HepG2 (cell line): Measurements from ENCODE around the gene ZNF33B. TPM values are rescaled to one million over a fixed set of nuclear protein-coding genes. Genes with fewer than 3 reads are reported as not detected.

Experiments used
- CCDC6 ChIP-seq: sonication (generic); formaldehyde crosslinking; IDR thresholded peaks from 2 replicates; pipeline ENCODE4 v1.8.1; 2022; ENCODE audit warnings: mild to moderate bottlenecking, missing genetic modification reagents, moderate library complexity
- DMAP1 ChIP-seq: IDR thresholded peaks from 2 replicates; pipeline ENCODE4 v1.6.1; 2016
- EZH2 ChIP-seq: conservative IDR thresholded peaks from 2 replicates; pipeline ENCODE4 v1.6.1; 2012; ENCODE audit warnings: mild to moderate bottlenecking, low read depth, low read length, moderate library complexity
- FOXK1 ChIP-seq: sonication (generic); formaldehyde crosslinking; IDR thresholded peaks from 2 replicates; pipeline ENCODE4 v1.4.0; 2020; ENCODE audit warnings: low read depth, missing genetic modification reagents, borderline replicate concordance
- GFI1 ChIP-seq: sonication (generic); formaldehyde crosslinking; IDR thresholded peaks from 2 replicates; pipeline ENCODE4 v1.5.0; 2020; ENCODE audit warnings: missing genetic modification reagents, mild to moderate bottlenecking, borderline replicate concordance
- HDAC2 ChIP-seq: sonication (generic); formaldehyde crosslinking; IDR thresholded peaks from 2 replicates; pipeline ENCODE4 v1.4.0; 2020; ENCODE audit warnings: missing genetic modification reagents
- STAG1 ChIP-seq: sonication (generic); formaldehyde crosslinking; IDR thresholded peaks from 2 replicates; pipeline ENCODE4 v1.4.0; 2020; ENCODE audit warnings: missing genetic modification reagents
- TGIF2 ChIP-seq: IDR thresholded peaks from 2 replicates; pipeline ENCODE4 v1.6.1; 2016; ENCODE audit warnings: control low read depth, missing compliant biosample characterization
- ZNF253 ChIP-seq: sonication (generic); formaldehyde crosslinking; IDR thresholded peaks from 2 replicates; pipeline ENCODE4 v1.8.0; 2022; ENCODE audit warnings: mild to moderate bottlenecking, missing genetic modification reagents, borderline replicate concordance
- ZNF335 ChIP-seq: sonication (generic); formaldehyde crosslinking; IDR thresholded peaks from 2 replicates; pipeline ENCODE4 v1.4.0; 2020; ENCODE audit warnings: missing genetic modification reagents
- polyA plus RNA-seq, 8 experiments: library from polyadenylated mRNA; depleted of rRNA in 3 of 8; stranded (reverse) in 7 of 8; unstranded in 1 of 8; fragments of >200 nt; fragmentation: Illumina TruSeq in 4 of 8; extraction: Trizol in 4 of 8; gene quantifications; 2 replicates each; pipeline versions ENCODE4 v1.2.1 to v1.2.3, GENCODE V29; 2011 to 2016; ENCODE audit warnings: low read depth in 4 of 8, missing spikeins in 1 of 8, mixed read lengths in 1 of 8; ENCODE audit not compliant: insufficient read depth in 1 of 8
- total RNA-seq, 5 experiments: library from RNA; depleted of rRNA; stranded (reverse); fragments of >200 nt; fragmentation: Illumina TruSeq; extraction: Trizol; gene quantifications; 2 replicates each; pipeline ENCODE4 v1.2.3, GENCODE V29; 2016; ENCODE audit warnings: low read depth in 1 of 5
- TF ChIP-seq, protein P1 (sequence below): sonication (generic); formaldehyde crosslinking; IDR thresholded peaks from one replicate; pipeline ENCODE4 v1.5.1; 2020; ENCODE audit warnings: mild to moderate bottlenecking, missing genetic modification reagents; ENCODE audit errors: not compliant biosample characterization
- TF ChIP-seq, protein P2 (sequence below): sonication (generic); formaldehyde crosslinking; IDR thresholded peaks from 2 replicates; pipeline ENCODE4 v1.4.0; 2020; ENCODE audit warnings: missing genetic modification reagents, borderline replicate concordance
- TF ChIP-seq, protein P3 (sequence below): sonication (generic); formaldehyde crosslinking; IDR thresholded peaks from 2 replicates; pipeline ENCODE4 v1.8.1; 2023; ENCODE audit warnings: mild to moderate bottlenecking, missing genetic modification reagents
- TF ChIP-seq, protein P4 (sequence below): sonication (generic); formaldehyde crosslinking; IDR thresholded peaks from 2 replicates; pipeline ENCODE4 v1.5.0; 2020; ENCODE audit warnings: mild to moderate bottlenecking, missing genetic modification reagents

ZNF33B gene
- total and polyA plus RNA-seq, 2 of the 13 experiments (the other 11 are each of a cell fraction or from before 2014, with no cell fraction given), result 18.4 to 23.5 TPM

DNA sequence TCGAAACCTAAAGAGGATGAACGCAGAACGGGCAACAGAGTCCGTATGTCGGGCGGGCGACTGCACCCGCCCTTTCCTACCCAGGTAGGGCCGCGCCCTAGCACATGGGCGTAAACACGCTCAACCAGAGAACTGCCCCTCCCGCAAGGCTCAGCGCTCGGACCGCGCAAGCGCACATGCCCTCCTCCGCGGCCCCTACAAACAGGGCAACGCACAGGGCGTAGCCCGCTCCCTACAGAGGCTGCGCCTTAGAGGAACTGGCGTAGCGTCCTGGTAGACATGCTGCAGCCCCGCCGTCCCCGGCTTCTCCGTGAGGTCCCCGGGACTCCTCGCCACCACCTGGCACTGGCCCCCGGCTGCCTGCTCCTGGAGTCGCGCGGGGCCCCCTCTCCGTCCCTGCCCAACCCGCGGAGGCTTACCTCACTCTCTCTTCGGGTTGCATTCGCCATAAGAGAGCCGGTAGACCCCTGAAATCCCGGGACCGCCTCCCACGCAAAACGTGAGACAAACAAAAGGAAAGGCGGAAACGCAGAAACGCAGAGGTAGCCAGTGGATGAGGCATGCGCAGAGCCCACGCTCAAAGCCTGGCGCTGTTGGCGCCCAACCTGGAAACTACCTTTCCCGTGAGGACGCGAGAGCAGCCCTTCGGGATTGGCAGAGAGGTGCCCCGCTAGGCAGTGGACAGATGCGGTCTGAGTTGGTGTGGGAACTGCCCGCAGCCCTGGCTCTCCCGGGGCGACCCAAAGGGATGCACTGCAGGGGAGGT is at the start of gene ZNF33B (continued):
- TF ChIP-seq, protein P1, sequence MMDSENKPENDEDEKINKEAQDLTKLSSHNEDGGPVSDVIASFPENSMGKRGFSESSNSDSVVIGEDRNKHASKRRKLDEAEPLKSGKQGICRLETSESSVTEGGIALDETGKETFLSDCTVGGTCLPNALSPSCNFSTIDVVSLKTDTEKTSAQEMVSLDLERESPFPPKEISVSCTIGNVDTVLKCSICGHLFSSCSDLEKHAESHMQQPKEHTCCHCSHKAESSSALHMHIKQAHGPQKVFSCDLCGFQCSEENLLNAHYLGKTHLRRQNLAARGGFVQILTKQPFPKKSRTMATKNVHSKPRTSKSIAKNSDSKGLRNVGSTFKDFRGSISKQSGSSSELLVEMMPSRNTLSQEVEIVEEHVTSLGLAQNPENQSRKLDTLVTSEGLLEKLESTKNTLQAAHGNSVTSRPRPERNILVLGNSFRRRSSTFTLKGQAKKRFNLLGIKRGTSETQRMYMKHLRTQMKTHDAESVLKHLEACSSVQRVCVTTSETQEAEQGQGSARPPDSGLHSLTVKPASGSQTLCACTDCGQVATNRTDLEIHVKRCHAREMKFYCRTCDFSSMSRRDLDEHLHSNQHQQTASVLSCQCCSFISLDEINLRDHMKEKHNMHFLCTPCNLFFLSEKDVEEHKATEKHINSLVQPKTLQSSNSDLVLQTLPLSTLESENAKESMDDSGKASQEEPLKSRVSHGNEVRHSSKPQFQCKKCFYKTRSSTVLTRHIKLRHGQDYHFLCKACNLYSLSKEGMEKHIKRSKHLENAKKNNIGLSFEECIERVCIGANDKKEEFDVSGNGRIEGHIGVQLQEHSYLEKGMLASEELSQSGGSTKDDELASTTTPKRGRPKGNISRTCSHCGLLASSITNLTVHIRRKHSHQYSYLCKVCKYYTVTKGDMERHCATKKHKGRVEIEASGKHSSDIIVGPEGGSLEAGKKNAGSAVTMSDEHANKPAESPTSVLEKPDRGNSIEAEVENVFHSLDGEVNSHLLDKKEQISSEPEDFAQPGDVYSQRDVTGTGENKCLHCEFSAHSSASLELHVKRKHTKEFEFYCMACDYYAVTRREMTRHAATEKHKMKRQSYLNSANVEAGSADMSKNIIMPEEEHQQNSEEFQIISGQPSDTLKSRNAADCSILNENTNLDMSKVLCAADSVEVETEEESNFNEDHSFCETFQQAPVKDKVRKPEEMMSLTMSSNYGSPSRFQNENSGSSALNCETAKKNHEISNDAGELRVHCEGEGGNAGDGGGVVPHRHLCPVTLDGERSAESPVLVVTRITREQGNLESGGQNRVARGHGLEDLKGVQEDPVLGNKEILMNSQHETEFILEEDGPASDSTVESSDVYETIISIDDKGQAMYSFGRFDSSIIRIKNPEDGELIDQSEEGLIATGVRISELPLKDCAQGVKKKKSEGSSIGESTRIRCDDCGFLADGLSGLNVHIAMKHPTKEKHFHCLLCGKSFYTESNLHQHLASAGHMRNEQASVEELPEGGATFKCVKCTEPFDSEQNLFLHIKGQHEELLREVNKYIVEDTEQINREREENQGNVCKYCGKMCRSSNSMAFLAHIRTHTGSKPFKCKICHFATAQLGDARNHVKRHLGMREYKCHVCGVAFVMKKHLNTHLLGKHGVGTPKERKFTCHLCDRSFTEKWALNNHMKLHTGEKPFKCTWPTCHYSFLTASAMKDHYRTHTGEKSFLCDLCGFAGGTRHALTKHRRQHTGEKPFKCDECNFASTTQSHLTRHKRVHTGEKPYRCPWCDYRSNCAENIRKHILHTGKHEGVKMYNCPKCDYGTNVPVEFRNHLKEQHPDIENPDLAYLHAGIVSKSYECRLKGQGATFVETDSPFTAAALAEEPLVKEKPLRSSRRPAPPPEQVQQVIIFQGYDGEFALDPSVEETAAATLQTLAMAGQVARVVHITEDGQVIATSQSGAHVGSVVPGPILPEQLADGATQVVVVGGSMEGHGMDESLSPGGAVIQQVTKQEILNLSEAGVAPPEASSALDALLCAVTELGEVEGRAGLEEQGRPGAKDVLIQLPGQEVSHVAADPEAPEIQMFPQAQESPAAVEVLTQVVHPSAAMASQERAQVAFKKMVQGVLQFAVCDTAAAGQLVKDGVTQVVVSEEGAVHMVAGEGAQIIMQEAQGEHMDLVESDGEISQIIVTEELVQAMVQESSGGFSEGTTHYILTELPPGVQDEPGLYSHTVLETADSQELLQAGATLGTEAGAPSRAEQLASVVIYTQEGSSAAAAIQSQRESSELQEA, result no peak
- TF ChIP-seq CCDC6 (CRISPR knock-in tag) (peak; percentile 83; the same call in 1 of the 2 replicates), HDAC2 (CRISPR knock-in tag) (peak; percentile 13; the same call in 1 of the 2 replicates), EZH2 (no peak), ZNF335 (CRISPR knock-in tag) (peak; percentile 25; the same call in 1 of the 2 replicates), FOXK1 (peak; percentile 20; the same call in 1 of the 2 replicates), STAG1 (CRISPR knock-in tag) (peak; percentile 2; the same call in 1 of the 2 replicates), DMAP1 (peak; percentile 98), ZNF253 (CRISPR knock-in tag) (peak; percentile 3; the same call in 1 of the 2 replicates), GFI1 (peak; percentile 56; the same call in 1 of the 2 replicates), TGIF2 (peak; percentile 70)
- TF ChIP-seq, protein P2, sequence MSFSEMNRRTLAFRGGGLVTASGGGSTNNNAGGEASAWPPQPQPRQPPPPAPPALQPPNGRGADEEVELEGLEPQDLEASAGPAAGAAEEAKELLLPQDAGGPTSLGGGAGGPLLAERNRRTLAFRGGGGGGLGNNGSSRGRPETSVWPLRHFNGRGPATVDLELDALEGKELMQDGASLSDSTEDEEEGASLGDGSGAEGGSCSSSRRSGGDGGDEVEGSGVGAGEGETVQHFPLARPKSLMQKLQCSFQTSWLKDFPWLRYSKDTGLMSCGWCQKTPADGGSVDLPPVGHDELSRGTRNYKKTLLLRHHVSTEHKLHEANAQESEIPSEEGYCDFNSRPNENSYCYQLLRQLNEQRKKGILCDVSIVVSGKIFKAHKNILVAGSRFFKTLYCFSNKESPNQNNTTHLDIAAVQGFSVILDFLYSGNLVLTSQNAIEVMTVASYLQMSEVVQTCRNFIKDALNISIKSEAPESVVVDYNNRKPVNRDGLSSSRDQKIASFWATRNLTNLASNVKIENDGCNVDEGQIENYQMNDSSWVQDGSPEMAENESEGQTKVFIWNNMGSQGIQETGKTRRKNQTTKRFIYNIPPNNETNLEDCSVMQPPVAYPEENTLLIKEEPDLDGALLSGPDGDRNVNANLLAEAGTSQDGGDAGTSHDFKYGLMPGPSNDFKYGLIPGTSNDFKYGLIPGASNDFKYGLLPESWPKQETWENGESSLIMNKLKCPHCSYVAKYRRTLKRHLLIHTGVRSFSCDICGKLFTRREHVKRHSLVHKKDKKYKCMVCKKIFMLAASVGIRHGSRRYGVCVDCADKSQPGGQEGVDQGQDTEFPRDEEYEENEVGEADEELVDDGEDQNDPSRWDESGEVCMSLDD (CRISPR knock-in tag), result no peak; the same call in 1 of the 2 replicates
- TF ChIP-seq, protein P3, sequence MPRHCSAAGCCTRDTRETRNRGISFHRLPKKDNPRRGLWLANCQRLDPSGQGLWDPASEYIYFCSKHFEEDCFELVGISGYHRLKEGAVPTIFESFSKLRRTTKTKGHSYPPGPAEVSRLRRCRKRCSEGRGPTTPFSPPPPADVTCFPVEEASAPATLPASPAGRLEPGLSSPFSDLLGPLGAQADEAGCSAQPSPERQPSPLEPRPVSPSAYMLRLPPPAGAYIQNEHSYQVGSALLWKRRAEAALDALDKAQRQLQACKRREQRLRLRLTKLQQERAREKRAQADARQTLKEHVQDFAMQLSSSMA (CRISPR knock-in tag), result 0 out of 2 replicates have a peak, but pooled peaks have one; percentile 9
- TF ChIP-seq, protein P4, sequence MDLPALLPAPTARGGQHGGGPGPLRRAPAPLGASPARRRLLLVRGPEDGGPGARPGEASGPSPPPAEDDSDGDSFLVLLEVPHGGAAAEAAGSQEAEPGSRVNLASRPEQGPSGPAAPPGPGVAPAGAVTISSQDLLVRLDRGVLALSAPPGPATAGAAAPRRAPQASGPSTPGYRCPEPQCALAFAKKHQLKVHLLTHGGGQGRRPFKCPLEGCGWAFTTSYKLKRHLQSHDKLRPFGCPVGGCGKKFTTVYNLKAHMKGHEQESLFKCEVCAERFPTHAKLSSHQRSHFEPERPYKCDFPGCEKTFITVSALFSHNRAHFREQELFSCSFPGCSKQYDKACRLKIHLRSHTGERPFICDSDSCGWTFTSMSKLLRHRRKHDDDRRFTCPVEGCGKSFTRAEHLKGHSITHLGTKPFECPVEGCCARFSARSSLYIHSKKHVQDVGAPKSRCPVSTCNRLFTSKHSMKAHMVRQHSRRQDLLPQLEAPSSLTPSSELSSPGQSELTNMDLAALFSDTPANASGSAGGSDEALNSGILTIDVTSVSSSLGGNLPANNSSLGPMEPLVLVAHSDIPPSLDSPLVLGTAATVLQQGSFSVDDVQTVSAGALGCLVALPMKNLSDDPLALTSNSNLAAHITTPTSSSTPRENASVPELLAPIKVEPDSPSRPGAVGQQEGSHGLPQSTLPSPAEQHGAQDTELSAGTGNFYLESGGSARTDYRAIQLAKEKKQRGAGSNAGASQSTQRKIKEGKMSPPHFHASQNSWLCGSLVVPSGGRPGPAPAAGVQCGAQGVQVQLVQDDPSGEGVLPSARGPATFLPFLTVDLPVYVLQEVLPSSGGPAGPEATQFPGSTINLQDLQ (CRISPR knock-in tag), result peak; percentile 77; the same call in 1 of the 2 replicates
